GM18861 (cell line): ENCODE measurements around the gene KLK1.

ENCODE experiments used
- ATAC-seq: cut with Tn5 transposase; IDR thresholded peaks from one replicate; pipeline ENCODE4 v1.9.1; 2021; ENCODE audit not compliant: unreplicated experiment

KLK1 gene

DNA sequence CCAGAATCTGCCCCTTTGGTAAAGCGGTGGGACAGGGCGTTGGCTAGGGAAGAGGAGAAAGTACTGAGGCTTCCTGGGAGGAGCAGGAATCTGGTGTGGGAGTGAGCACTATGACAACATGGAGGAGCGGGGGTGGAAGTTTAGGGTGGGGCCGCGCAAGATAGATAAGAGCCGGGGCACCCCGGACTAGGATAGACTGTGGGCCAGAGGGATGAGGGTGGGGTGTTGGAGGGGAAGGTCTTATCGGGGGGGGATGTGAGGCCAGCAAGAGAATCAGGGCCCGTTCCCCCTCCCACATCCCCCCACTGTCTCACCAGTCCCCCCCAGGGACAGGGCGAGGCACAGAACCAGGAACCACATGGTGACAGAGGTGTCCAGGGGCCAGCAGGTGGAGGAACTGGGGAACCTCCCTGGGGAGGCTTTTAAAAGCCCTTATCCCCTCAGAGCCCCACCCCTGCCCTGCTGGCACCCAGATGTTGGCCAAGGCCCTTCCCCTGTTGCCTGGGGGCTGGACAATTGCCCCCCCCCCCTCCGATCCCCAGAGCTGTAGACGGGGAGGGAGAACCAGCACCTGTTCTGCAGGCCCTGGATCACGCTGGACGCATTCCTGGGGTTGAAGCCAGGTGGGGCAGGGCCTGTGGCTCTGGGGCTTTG, at the start of gene KLK1:
Gene KLK1, minus strand, starts transcription at position 399 of the 654 bp plus-strand sequence. Its CDS starts 39 bp downstream, at position 360.
- ATAC-seq: no peak

DNA sequence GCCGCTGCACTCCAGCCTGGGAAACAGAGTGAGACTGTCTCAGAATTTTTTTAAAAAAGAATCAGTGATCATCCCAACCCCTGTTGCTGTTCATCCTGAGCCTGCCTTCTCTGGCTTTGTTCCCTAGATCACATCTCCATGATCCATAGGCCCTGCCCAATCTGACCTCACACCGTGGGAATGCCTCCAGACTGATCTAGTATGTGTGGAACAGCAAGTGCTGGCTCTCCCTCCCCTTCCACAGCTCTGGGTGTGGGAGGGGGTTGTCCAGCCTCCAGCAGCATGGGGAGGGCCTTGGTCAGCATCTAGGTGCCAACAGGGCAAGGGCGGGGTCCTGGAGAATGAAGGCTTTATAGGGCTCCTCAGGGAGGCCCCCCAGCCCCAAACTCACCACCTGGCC, 49.5 kb upstream of the KLK1 start, which contains the start of gene KLK2:
Gene KLK2, plus strand, starts transcription at position 384 of the 400 bp plus-strand sequence. CDS start 35 bp downstream, outside the sequence.
- ATAC-seq: no peak

DNA sequence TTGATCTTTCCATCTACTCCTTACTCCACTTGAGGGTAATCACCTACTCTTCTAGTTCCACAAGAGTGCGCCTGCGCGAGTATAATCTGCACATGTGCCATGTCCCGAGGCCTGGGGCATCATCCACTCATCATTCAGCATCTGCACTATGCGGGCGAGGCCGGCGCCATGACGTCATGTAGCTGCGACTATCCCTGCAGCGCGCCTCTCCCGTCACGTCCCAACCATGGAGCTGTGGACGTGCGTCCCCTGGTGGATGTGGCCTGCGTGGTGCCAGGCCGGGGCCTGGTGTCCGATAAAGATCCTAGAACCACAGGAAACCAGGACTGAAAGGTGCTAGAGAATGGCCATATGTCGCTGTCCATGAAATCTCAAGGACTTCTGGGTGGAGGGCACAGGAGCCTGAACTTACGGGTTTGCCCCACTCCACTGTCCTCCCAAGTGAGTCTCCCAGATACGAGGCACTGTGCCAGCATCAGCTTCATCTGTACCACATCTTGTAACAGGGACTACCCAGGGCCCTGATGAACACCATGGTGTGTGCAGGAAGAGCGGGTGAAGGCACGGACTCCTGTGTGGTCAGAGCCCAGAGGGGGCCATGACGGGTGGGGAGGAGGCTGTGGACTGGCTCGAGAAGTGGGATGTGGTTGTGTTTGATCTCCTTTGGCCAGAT, 47.0 kb upstream of the KLK1 start:
- ATAC-seq: no peak

DNA sequence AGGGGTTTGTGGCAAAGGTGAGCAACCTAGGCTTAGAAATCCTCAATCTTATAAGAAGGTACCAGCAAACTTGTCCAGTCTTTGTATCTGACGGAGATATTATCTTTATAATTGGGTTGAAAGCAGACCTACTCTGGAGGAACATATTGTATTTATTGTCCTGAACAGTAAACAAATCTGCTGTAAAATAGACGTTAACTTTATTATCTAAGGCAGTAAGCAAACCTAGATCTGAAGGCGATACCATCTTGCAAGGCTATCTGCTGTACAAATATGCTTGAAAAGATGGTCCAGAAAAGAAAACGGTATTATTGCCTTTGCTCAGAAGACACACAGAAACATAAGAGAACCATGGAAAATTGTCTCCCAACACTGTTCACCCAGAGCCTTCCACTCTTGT, 45.9 kb upstream of the KLK1 start:
- no peak for ATAC-seq

DNA sequence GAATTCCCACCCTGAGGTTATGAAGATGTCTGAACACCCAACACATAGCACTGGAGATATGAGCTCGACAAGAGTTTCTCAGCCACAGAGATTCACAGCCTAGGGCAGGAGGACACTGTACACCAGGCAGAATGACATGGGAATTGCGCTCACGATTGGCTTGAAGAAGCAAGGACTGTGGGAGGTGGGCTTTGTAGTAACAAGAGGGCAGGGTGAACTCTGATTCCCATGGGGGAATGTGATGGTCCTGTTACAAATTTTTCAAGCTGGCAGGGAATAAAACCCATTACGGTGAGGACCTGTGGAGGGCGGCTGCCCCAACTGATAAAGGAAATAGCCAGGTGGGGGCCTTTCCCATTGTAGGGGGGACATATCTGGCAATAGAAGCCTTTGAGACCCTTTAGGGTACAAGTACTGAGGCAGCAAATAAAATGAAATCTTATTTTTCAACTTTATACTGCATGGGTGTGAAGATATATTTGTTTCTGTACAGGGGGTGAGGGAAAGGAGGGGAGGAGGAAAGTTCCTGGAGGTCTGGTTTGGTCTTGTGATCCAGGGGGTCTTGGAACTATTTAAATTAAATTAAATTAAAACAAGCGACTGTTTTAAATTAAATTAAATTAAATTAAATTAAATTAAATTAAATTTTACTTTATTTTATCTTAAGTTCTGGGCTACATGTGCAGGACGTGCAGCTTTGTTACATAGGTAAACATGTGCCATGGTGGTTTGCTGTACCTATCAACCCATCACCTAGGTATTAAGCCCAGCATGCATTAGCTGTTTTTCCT, 38.1 kb upstream of the KLK1 start:
- ATAC-seq: no peak

DNA sequence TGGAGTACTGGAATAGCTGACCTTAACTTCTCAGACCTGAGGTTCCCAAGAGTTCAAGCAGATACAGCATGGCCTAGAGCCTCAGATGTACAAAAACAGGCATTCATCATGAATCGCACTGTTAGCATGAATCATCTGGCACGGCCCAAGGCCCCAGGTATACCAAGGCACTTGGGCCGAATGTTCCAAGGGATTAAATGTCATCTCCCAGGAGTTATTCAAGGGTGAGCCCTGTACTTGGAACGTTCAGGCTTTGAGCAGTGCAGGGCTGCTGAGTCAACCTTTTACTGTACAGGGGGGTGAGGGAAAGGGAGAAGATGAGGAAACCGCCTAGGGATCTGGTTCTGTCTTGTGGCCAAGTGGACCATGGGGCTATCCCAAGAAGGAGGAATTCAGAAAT, 37.4 kb upstream of the KLK1 start:
- ATAC-seq: no peak

DNA sequence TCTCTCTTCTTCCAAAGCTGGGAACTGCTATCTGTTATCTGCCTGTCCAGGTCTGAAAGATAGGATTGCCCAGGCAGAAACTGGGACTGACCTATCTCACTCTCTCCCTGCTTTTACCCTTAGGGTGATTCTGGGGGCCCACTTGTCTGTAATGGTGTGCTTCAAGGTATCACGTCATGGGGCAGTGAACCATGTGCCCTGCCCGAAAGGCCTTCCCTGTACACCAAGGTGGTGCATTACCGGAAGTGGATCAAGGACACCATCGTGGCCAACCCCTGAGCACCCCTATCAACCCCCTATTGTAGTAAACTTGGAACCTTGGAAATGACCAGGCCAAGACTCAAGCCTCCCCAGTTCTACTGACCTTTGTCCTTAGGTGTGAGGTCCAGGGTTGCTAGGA, 36.3 kb upstream of the KLK1 start:
- no peak for ATAC-seq

DNA sequence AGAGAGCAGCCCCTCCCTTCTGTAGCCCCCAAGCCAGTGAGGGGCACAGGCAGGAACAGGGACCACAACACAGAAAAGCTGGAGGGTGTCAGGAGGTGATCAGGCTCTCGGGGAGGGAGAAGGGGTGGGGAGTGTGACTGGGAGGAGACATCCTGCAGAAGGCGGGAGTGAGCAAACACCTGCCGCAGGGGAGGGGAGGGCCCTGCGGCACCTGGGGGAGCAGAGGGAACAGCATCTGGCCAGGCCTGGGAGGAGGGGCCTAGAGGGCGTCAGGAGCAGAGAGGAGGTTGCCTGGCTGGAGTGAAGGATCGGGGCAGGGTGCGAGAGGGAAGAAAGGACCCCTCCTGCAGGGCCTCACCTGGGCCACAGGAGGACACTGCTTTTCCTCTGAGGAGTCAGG, 35.3 kb upstream of the KLK1 start:
- ATAC-seq: no peak

DNA sequence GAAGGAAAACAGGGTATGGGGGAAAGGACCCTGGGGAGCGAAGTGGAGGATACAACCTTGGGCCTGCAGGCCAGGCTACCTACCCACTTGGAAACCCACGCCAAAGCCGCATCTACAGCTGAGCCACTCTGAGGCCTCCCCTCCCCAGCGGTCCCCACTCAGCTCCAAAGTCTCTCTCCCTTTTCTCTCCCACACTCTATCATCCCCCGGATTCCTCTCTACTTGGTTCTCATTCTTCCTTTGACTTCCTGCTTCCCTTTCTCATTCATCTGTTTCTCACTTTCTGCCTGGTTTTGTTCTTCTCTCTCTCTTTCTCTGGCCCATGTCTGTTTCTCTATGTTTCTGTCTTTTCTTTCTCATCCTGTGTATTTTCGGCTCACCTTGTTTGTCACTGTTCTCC, 33.8 kb upstream of the KLK1 start:
- no peak for ATAC-seq

DNA sequence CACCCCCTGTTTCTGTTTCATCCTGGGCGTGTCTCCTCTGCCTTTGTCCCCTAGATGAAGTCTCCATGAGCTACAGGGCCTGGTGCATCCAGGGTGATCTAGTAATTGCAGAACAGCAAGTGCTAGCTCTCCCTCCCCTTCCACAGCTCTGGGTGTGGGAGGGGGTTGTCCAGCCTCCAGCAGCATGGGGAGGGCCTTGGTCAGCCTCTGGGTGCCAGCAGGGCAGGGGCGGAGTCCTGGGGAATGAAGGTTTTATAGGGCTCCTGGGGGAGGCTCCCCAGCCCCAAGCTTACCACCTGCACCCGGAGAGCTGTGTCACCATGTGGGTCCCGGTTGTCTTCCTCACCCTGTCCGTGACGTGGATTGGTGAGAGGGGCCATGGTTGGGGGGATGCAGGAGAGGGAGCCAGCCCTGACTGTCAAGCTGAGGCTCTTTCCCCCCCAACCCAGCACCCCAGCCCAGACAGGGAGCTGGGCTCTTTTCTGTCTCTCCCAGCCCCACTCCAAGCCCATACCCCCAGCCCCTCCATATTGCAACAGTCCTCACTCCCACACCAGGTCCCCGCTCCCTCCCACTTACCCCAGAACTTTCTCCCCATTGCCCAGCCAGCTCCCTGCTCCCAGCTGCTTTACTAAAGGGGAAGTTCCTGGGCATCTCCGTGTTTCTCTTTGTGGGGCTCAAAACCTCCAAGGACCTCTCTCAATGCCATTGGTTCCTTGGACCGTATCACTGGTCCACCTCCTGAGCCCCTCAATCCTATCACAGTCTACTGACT, 31.2 kb upstream of the KLK1 start, which contains the start of gene KLK3:
Gene KLK3, plus strand, starts transcription at position 280 of the 775 bp plus-strand sequence. Its CDS starts 41 bp downstream, at position 321.
- no peak for ATAC-seq

DNA sequence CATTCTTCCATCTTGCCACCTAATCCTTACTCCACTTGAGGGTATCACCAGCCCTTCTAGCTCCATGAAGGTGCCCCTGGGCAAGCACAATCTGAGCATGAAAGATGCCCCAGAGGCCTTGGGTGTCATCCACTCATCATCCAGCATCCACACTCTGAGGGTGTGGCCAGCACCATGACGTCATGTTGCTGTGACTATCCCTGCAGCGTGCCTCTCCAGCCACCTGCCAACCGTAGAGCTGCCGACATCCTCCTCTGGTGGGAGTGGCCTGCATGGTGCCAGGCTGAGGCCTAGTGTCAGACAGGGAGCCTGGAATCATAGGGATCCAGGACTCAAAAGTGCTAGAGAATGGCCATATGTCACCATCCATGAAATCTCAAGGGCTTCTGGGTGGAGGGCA, 28.0 kb upstream of the KLK1 start:
- ATAC-seq: no peak

DNA sequence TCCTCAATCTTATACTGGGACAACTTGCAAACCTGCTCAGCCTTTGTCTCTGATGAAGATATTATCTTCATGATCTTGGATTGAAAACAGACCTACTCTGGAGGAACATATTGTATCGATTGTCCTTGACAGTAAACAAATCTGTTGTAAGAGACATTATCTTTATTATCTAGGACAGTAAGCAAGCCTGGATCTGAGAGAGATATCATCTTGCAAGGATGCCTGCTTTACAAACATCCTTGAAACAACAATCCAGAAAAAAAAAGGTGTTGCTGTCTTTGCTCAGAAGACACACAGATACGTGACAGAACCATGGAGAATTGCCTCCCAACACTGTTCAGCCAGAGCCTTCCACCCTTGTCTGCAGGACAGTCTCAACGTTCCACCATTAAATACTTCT, 27.2 kb upstream of the KLK1 start:
- no peak for ATAC-seq

DNA sequence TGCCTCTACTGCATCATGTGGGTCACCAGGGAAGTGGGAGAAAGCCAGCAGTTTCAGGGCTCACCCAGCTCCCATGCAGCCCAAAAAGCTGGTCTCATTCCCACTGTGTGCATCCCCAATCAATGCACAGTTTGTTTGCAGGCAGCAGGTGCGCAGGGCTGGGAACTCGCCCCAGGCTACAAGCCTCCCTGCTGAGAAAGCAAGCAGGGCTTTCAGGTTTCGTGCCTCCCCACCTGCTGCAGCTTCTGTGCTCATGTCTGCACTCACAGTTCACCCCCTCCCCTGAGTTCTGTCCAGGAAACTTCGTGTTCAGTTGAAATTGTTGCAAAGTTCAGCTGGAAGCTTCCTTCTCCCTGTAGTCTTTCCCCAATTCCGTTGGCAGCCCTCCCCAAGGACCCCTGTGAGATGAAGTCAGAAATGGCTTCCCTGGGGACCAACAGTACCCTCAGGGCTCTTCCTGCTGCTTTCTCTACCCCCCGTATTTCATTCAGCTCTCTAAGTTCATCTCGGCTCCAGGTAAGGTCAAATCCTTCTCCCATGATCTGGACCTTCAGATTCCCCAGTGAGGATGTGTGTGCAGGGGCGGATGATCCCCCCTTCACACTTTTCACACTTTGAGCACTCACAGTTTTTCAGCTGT, 20.8 kb upstream of the KLK1 start:
- ATAC-seq: no peak

DNA sequence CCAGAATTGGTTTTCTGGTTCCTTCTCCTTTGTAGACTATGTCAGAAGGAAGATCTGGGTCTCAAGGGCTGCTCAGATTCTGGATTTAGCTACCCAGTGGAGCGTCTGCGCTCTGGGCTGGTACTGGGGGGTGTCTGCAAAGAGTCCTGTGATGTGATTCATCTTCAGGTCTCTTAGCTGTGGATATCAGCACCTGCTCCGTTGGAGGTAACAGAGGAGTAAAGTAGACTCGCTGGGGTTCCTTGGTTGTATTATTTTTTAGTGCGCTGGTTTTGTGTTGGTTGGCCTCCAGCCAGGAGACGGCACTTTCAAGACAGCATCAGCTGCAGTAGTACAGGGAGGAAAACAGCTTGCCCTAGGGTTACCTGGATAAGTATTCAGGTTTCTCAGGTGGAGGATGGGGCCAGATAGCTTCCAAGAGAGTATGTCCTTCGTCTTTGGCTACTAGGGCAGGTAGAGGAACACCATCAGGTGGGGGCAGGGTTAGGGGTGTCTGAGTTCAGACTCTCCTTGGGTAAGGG, 20.2 kb upstream of the KLK1 start:
- ATAC-seq: no peak

DNA sequence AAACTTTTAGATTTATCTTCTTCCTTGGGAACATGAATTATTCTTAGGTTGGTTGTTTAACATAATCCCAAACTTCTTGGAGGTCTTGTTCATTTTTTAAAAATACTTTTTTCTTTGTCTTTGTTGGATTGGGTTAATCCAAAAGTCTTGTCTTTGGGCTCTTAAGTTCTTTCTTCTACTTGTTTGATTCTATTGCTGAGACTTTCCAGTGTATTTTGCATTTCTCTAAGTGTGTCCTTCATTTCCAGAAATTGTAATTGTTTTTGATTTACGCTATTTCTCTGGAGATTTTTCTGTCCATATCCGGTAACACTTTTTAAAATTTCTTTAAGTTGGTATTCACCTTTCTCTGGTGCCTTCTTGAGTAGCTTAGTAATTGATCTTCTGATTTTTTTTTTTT, 19.6 kb upstream of the KLK1 start:
- ATAC-seq: no peak

DNA sequence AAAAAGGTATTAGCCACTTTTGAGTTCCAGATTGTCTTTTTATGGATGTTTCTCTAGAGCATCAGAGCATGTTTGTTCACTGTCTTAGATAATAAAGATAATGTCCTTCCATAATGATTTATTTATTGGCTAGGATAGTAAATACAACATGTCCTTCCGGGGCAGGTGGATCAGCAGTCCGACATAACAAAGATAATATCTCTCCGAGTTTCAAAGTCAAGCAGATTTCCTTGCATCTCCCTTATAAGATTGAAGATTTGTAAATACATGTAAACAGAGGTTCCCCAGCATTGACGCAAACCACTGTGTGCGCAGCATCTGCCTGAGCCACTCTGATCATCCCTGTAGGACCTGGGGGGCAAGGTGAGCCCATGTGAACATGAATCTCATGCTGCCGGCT, 18.5 kb upstream of the KLK1 start:
- ATAC-seq: no peak

DNA sequence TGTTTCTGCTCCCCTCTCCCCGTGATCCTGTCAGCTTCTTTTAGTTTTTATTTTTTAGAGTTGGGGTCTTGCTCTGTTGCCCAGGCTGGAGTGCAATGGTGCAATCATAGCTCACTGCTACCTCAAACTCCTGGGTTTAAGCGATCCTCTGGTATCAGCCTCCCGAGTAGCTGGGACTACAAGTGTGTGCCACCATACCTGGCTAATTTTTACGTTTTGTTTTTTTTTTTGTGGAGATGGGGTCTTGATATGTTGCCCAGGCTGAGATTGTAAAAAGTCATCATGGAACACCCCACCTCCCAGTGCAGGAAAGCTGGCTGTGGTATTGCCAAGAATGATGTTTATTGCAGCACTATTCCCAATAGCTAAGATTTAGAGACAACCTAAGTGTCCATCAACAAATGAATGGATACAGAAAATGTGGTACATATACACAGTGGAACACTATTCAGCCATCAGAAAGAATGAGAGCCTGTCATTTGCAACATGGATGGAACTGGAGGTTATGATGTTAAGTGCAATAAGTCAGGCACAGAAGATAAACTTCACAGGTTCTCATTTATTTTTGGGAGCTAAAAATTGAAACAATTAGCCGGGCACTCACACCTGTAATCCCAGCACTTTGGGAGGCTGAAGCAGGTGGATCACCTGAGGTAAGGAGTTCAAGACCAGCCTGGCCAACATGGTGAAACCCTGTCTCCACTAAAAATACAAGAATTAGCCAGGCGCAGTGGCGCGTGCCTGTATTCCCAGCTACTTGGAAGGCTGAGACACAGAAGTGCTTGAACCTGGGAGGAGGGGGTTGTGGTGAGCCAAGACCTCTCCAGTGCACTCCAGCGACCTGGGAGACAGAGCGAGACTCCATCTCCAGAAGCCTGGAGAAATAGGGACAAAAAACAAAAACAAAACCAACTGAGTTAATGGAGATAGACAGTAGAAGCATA, 16.4 kb upstream of the KLK1 start:
- no peak for ATAC-seq

DNA sequence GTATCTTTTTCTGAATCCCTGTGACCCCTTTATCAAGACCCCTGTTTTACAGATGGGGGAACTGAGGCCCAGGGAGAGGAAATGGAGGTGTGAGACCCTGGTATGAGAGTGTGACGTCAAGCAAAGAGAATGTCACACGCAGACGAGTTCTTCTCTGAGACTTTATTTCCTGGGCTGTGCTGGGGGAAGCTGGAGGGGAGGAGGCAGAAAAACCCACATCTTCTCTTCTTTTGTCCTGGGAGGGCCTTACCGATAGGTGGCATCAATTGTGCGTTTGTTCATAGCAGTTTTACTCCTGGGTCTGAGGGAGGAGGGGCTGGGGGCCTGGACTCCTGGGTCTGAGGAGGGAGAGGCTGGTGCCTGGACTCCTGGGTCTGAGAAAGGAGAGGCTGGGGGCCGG, 14.7 kb upstream of the KLK1 start:
- no peak for ATAC-seq

DNA sequence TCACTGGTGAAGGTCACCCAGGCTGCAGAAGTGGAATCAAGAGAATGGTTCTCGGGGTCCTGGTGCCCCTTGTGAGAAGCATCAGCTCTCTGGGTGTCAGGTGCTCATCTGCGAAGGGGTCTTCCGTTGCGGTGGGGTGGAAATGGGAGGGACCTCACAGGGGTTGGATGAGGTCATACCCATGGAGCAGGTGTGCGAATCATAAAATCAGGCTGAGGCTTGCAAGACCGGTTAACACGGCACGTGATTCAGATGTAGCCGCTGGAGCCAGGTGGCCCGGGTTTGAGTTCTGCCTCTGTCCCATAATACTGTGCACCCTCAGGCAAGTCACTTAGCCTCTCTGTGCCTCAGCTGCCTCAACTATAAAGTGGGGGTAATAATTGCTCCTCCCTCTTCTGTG, 13.7 kb upstream of the KLK1 start:
- ATAC-seq: no peak
